K562 (cell line): ENCODE results near the gene MITF. TPM values are rescaled to one million over a fixed set of nuclear protein-coding genes. Genes with fewer than 3 reads are reported as not detected.

Experiments used
- ATAC-seq: fragments of 200-7000 bp; cut with Tn5 transposase; 3 replicates; pipeline ENCODE4 v1.9.1; 2020; ENCODE audit warnings: moderate library complexity
- BruUV-seq: library from RNA; stranded (reverse); fragments of 400-500 nt; replicated peaks from 2 replicates; lab custom pipeline; 2021; lab: Mats Ljungman, UMichigan
- CTCF ChIA-PET: fragments of 300-600 bp; formaldehyde crosslinking; extraction: SDS; loops from one replicate; lab custom pipeline; 2021; ENCODE audit warnings: low intra/inter-chr PET ratio; lab: Yijun Ruan, JAX
- POLR2A ChIA-PET: fragments of 300-600, 350-650 bp; sonication (Branson Sonifier 250); formaldehyde crosslinking; extraction: SDS; loops from one replicate; lab custom pipeline; 2021; ENCODE audit warnings: antibody characterized with exemption, inconsistent platforms; lab: Yijun Ruan, JAX
- DNase-seq, 4 experiments: peaks; one replicate each; pipeline versions ENCODE4 v3.0.0 to v3.0.0-alpha.2; 2011 to 2018; ENCODE audit warnings: low spot score in 3 of 4, mixed read lengths in 3 of 4; ENCODE audit errors: extremely low read depth in 1 of 4
- FAIRE-seq: peaks from 2 replicates; lab custom pipeline; 2011; peaks lifted over from hg19 to GRCh38; lab: Jason Lieb, UNC
- H2AFZ ChIP-seq: 2 replicates; pipeline ENCODE4 v1.6.0; 2011; ENCODE audit warnings: low read depth, low read length, control low read depth, inconsistent platforms
- H3K27ac ChIP-seq: fragments of 200-600 bp; 3 replicates; pipeline ENCODE4 v1.8.0; 2011; ENCODE audit warnings: low read depth, mild to moderate bottlenecking, control low read depth, inconsistent platforms, low read length, moderate library complexity, mixed read lengths; ENCODE audit errors: extremely low read depth
- H3K27me3 ChIP-seq, 2 experiments: fragments of 300-600 bp in 1 of 2; 2 replicates in 1 of 2; 3 replicates in 1 of 2; pipeline versions ENCODE4 v1.6.0 to v1.8.0; 2011; ENCODE audit warnings: inconsistent platforms in 2 of 2, low read length in 2 of 2, mild to moderate bottlenecking in 1 of 2, mixed read lengths in 1 of 2, moderate library complexity in 1 of 2; ENCODE audit not compliant: control insufficient read depth in 2 of 2, insufficient read depth in 2 of 2
- H3K36me3 ChIP-seq: fragments of 300-600 bp; 3 replicates; pipeline ENCODE4 v1.8.0; 2011; ENCODE audit warnings: mild to moderate bottlenecking, low read length, inconsistent platforms; ENCODE audit not compliant: control insufficient read depth, insufficient read depth
- H3K4me1 ChIP-seq, 2 experiments: fragments of 200-600 bp in 1 of 2; replicated peaks in 1 of 2; 2 replicates in 1 of 2; 3 replicates in 1 of 2; pipeline versions ENCODE4 v1.5.1 to v1.8.0; 2011; ENCODE audit warnings: inconsistent platforms in 2 of 2, low read length in 2 of 2, mild to moderate bottlenecking in 1 of 2, mixed read lengths in 1 of 2, moderate library complexity in 1 of 2; ENCODE audit not compliant: control insufficient read depth in 2 of 2, insufficient read depth in 2 of 2
- H3K4me2 ChIP-seq: 2 replicates; pipeline ENCODE4 v1.6.1; 2011; ENCODE audit warnings: low read length, control low read depth, inconsistent platforms, mixed read lengths; ENCODE audit not compliant: insufficient read depth
- H3K4me3 ChIP-seq: fragments of 200-600 bp; sonication (generic), shearing (Covaris generic); 2 replicates; pipeline ENCODE4 v1.5.1; 2016; ENCODE audit warnings: control low read depth, inconsistent platforms
- H3K79me2 ChIP-seq: fragments of 200-600 bp; 3 replicates; pipeline ENCODE4 v1.8.0; 2011; ENCODE audit warnings: low read length, inconsistent platforms; ENCODE audit not compliant: control insufficient read depth, insufficient read depth
- H3K9ac ChIP-seq, 2 experiments: 2 replicates each; pipeline versions ENCODE4 v1.6.0 to v1.6.1; 2011; ENCODE audit warnings: low read depth in 2 of 2, low read length in 2 of 2, control low read depth in 1 of 2, inconsistent platforms in 1 of 2, mild to moderate bottlenecking in 1 of 2, mixed read lengths in 1 of 2; ENCODE audit not compliant: insufficient read depth in 1 of 2
- H3K9me1 ChIP-seq: one replicate; pipeline ENCODE4 v1.6.0; 2011; ENCODE audit warnings: inconsistent platforms, mild to moderate bottlenecking, low read length, moderate library complexity; ENCODE audit not compliant: control insufficient read depth, insufficient read depth
- H3K9me3 ChIP-seq: replicated peaks from 2 replicates; pipeline ENCODE4 v1.5.1; 2011; ENCODE audit warnings: low read depth, low read length, inconsistent platforms; ENCODE audit not compliant: control insufficient read depth, insufficient read depth
- H4K20me1 ChIP-seq: replicated peaks from 2 replicates; pipeline ENCODE4 v1.6.1; 2011; ENCODE audit warnings: low read length, inconsistent platforms, mixed read lengths; ENCODE audit not compliant: control insufficient read depth, insufficient read depth
- BACH1 ChIP-seq: fragments of 200-800 bp; sonication (Bioruptor generic); IDR thresholded peaks from 2 replicates; pipeline ENCODE4 v1.6.1; 2016; ENCODE audit warnings: missing genetic modification characterization, missing compliant biosample characterization
- CBX5 ChIP-seq: IDR thresholded peaks from 2 replicates; pipeline ENCODE4 v1.6.1; 2014; ENCODE audit warnings: low read depth, borderline replicate concordance
- GABPB2 ChIP-seq: fragments of 250-450 bp; sonication (Bioruptor Pico); conservative IDR thresholded peaks from 2 replicates; pipeline ENCODE4 v1.5.1; 2021; ENCODE audit warnings: mild to moderate bottlenecking
- GATA2 ChIP-seq: sonication (generic); formaldehyde crosslinking; IDR thresholded peaks from 2 replicates; pipeline ENCODE4 v1.4.0; 2020; ENCODE audit warnings: mild to moderate bottlenecking, missing genetic modification reagents
- GATAD2B ChIP-seq: fragments of 450-650 bp; IDR thresholded peaks from 2 replicates; pipeline ENCODE4 v1.6.1; 2017; ENCODE audit warnings: mild to moderate bottlenecking, borderline replicate concordance
- KLF16 ChIP-seq: IDR thresholded peaks from 2 replicates; pipeline ENCODE4 v1.6.1; 2016; ENCODE audit warnings: antibody characterized with exemption
- MIER1 ChIP-seq: fragments of 450-650 bp; IDR thresholded peaks from 2 replicates; pipeline ENCODE4 v1.6.1; 2016; ENCODE audit warnings: antibody characterized with exemption, mild to moderate bottlenecking, low read depth
- NCOA1 ChIP-seq: fragments of 450-650 bp; IDR thresholded peaks from 2 replicates; pipeline ENCODE4 v1.6.1; 2016; ENCODE audit warnings: low read depth
- NCOA4 ChIP-seq: fragments of 450-650 bp; IDR thresholded peaks from 2 replicates; pipeline ENCODE4 v1.6.1; 2018; ENCODE audit warnings: mild to moderate bottlenecking; ENCODE audit not compliant: partially characterized antibody
- PURB ChIP-seq: sonication (generic); formaldehyde crosslinking; IDR thresholded peaks from 2 replicates; pipeline ENCODE4 v1.9.0; 2021; ENCODE audit warnings: low read depth, mild to moderate bottlenecking, missing genetic modification reagents
- ZBTB1 ChIP-seq: sonication (generic); formaldehyde crosslinking; IDR thresholded peaks from 2 replicates; pipeline ENCODE4 v1.8.1; 2023; ENCODE audit warnings: missing genetic modification reagents, low read depth, mild to moderate bottlenecking, borderline replicate concordance
- ZNF140 ChIP-seq: fragments of 250-450 bp; sonication (Bioruptor Pico); IDR thresholded peaks from 2 replicates; pipeline ENCODE4 v1.8.0; 2021; ENCODE audit warnings: moderate library complexity, mild to moderate bottlenecking, inconsistent platforms
- ZNF507 ChIP-seq: conservative IDR thresholded peaks from 2 replicates; pipeline ENCODE4 v1.6.1; 2017; ENCODE audit warnings: missing genetic modification characterization, missing compliant biosample characterization
- WGBS: fragments of 100-300 bp; shearing (Covaris generic); methylation state at CpG from one replicate; pipeline ENCODE4 v1.1.6; 2016; ENCODE audit warnings: low coverage, mixed read lengths; ENCODE audit not compliant: insufficient coverage; ENCODE audit errors: missing lambda C conversion rate; 5-methylcytosine and 5-hydroxymethylcytosine counted together
- in situ Hi-C: fragments of 300-500 bp; cut with MboI; formaldehyde crosslinking; loops from 4 replicates; pipeline ENCODE4 v1.15.0; 2018; ENCODE audit warnings: inconsistent platforms, mixed read lengths
- intact Hi-C: fragments of 100-400 bp; cut with micrococcal nuclease; formaldehyde crosslinking; loops from 2 replicates; pipeline ENCODE4 v1.14.2; 2022
- polyA plus RNA-seq, 8 experiments: library from polyadenylated mRNA; depleted of rRNA in 4 of 8; stranded (reverse) in 5 of 8; unstranded in 3 of 8; fragments of >200 nt; fragmentation: Nextera tagmentation in 2 of 8; fragmentation: Illumina TruSeq in 1 of 8; extraction: Ambion mirVana in 2 of 8; extraction: Trizol in 1 of 8; gene quantifications; 2 replicates each; pipeline versions ENCODE4 v1.2.1 to v1.2.3, GENCODE V29; 2011 to 2014; ENCODE audit warnings: inconsistent platforms in 1 of 8, missing spikeins in 1 of 8
- total RNA-seq, 7 experiments: library from RNA; depleted of rRNA in 6 of 7; stranded (reverse); fragments of >200 nt in 6 of 7; fragmentation: Illumina TruSeq in 2 of 7; extraction: Trizol in 2 of 7; gene quantifications; 2 replicates each; pipeline versions ENCODE4 v1.2.1 to v1.2.3, GENCODE V29; 2011 to 2021; ENCODE audit warnings: low replicate concordance in 1 of 7
- TF ChIP-seq, protein P1 (sequence below): IDR thresholded peaks from 2 replicates; pipeline ENCODE4 v1.6.1; 2016; ENCODE audit warnings: missing genetic modification characterization, missing compliant biosample characterization
- TF ChIP-seq, protein P2 (sequence below): fragments of 450-650 bp; formaldehyde crosslinking; conservative IDR thresholded peaks from 2 replicates; pipeline ENCODE4 v1.4.0; 2022; ENCODE audit warnings: mild to moderate bottlenecking, missing genetic modification characterization
- TF ChIP-seq, protein P3 (sequence below): fragments of 250-450 bp; sonication (Bioruptor Pico); IDR thresholded peaks from 2 replicates; pipeline ENCODE4 v1.8.0; 2022; ENCODE audit warnings: inconsistent platforms

MITF gene
- total and polyA plus RNA-seq, 9 of the 15 experiments (the other 6 are each of a cell fraction or from before 2014, with no cell fraction given): 5.6 to 14.9 (median 11.1) TPM

DNA sequence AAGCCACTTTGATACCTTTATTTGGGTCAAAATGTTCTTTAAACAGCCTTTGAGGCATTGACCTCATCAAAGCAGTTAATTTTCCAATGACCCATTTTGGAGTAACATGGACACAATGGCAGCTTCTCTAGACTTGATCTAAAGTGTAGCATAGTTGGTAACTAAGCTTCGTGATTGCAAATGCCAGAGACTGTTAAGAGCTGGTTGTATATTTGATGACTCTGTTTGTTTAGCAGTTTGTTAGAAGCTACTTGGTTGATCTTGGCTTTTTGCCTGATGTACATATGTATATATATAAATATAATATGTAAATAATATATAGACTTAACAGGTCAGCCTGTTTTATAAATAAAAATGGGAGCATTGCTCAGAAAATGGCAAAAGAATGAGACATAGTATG, 68.4 kb downstream of the MITF start:
- ChIA-PET CTCF (no interaction called here), POLR2A (no interaction called here)
- H3K27ac ChIP-seq: no peak overlapping the region
- H3K4me1 ChIP-seq: peaks cover 5 to 23% of the 10 kb centered on the region in 2 experiments; a peak in 4 of 5 replicates
- H3K9me1 ChIP-seq: no peaks in the 10 kb centered on the region
- FAIRE-seq (no peak), DNase-seq (no peak), ATAC-seq (no peak)
- no peaks in the 10 kb centered on the region for H3K9me3 ChIP-seq
- TF ChIP-seq NCOA4: no peak
- TF ChIP-seq CBX5: no peak
- no peak for TF ChIP-seq NCOA1
- TF ChIP-seq ZNF507 (tag): no peak
- TF ChIP-seq, protein P1, sequence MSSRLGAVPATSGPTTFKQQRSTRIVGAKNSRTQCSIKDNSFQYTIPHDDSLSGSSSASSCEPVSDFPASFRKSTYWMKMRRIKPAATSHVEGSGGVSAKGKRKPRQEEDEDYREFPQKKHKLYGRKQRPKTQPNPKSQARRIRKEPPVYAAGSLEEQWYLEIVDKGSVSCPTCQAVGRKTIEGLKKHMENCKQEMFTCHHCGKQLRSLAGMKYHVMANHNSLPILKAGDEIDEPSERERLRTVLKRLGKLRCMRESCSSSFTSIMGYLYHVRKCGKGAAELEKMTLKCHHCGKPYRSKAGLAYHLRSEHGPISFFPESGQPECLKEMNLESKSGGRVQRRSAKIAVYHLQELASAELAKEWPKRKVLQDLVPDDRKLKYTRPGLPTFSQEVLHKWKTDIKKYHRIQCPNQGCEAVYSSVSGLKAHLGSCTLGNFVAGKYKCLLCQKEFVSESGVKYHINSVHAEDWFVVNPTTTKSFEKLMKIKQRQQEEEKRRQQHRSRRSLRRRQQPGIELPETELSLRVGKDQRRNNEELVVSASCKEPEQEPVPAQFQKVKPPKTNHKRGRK: no peak
- TF ChIP-seq GATAD2B: no peak
- TF ChIP-seq PURB (CRISPR knock-in tag): no peak
- TF ChIP-seq, protein P2, sequence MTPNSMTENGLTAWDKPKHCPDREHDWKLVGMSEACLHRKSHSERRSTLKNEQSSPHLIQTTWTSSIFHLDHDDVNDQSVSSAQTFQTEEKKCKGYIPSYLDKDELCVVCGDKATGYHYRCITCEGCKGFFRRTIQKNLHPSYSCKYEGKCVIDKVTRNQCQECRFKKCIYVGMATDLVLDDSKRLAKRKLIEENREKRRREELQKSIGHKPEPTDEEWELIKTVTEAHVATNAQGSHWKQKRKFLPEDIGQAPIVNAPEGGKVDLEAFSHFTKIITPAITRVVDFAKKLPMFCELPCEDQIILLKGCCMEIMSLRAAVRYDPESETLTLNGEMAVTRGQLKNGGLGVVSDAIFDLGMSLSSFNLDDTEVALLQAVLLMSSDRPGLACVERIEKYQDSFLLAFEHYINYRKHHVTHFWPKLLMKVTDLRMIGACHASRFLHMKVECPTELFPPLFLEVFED (CRISPR knock-in tag): no peak
- TF ChIP-seq GABPB2 (CRISPR knock-in tag): no peak
- TF ChIP-seq MIER1: no peak
- TF ChIP-seq, protein P3, sequence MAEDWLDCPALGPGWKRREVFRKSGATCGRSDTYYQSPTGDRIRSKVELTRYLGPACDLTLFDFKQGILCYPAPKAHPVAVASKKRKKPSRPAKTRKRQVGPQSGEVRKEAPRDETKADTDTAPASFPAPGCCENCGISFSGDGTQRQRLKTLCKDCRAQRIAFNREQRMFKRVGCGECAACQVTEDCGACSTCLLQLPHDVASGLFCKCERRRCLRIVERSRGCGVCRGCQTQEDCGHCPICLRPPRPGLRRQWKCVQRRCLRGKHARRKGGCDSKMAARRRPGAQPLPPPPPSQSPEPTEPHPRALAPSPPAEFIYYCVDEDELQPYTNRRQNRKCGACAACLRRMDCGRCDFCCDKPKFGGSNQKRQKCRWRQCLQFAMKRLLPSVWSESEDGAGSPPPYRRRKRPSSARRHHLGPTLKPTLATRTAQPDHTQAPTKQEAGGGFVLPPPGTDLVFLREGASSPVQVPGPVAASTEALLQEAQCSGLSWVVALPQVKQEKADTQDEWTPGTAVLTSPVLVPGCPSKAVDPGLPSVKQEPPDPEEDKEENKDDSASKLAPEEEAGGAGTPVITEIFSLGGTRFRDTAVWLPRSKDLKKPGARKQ (CRISPR knock-in tag): no peak
- no peak for TF ChIP-seq ZBTB1 (CRISPR knock-in tag)
- TF ChIP-seq BACH1: no peak
- no peak for TF ChIP-seq GATA2 (CRISPR knock-in tag)
- no peak for TF ChIP-seq ZNF140 (CRISPR knock-in tag)
- TF ChIP-seq KLF16: no peak
- no peak overlapping the region for H3K4me3 ChIP-seq
- no peaks in the 10 kb centered on the region for H4K20me1 ChIP-seq
- no peak overlapping the region for H3K9ac ChIP-seq
- in situ Hi-C loops (no loop called here), intact Hi-C loops (no loop called here)
- no TSS peak for BruUV-seq
- H3K36me3 ChIP-seq: no peaks in the 10 kb centered on the region
- WGBS: 83% methylated on average over 1 of the region's 1 CpG
- H3K79me2 ChIP-seq: peaks cover 36% of the 10 kb centered on the region
- H2AFZ ChIP-seq: no peak overlapping the region
- no peaks in the 10 kb centered on the region for H3K27me3 ChIP-seq
- no peak overlapping the region for H3K4me2 ChIP-seq
